AG09319 (cell line): ENCODE measurements around the gene CCR9.
A peak's percentile ranks its signal among the peaks of the same experiment; 100 is the strongest.

Experiments used
- DNase-seq: peaks from one replicate; pipeline ENCODE4 v3.0.0-alpha.2; 2010; ENCODE audit warnings: low read depth; ENCODE audit errors: extremely low read depth
- TF ChIP-seq, protein P1 (sequence below): IDR thresholded peaks from 2 replicates; pipeline ENCODE4 v1.5.1; 2011; ENCODE audit warnings: low read depth, mild to moderate bottlenecking, inconsistent platforms, low read length, moderate library complexity

The CCR9 gene

DNA sequence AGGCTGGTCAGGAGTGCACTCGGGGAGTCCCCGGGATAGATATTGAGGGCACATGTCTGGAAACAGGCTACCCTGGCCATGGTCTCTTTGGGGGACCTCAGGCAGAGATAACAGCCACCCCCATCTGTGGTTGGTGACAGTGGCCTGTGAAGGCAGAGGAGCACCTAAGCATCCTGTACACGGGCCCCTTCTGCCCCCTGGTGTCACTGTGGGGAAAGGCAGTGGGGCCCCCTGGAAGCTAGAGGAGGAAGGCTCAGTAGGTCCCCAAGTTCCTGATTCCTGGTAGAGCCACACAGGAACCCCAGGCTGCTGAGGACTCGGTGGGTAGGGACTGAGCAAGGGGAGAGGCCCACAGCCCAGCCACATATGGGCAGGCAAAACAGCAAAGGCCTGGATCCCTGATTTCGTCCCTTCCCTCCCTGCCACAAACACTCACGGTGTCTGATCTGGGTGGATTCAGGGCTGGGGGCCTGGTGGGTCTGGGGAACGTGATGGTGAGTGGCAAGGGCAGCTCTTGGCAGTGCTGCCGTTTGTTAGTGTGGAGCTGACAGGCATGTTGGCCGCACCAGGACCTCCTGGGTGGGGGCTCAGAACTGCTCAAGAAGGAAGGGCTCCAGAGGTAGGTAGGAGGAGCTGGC, 42.8 kb downstream of the CCR9 start:
- TF ChIP-seq, protein P1, sequence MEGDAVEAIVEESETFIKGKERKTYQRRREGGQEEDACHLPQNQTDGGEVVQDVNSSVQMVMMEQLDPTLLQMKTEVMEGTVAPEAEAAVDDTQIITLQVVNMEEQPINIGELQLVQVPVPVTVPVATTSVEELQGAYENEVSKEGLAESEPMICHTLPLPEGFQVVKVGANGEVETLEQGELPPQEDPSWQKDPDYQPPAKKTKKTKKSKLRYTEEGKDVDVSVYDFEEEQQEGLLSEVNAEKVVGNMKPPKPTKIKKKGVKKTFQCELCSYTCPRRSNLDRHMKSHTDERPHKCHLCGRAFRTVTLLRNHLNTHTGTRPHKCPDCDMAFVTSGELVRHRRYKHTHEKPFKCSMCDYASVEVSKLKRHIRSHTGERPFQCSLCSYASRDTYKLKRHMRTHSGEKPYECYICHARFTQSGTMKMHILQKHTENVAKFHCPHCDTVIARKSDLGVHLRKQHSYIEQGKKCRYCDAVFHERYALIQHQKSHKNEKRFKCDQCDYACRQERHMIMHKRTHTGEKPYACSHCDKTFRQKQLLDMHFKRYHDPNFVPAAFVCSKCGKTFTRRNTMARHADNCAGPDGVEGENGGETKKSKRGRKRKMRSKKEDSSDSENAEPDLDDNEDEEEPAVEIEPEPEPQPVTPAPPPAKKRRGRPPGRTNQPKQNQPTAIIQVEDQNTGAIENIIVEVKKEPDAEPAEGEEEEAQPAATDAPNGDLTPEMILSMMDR: peak; percentile 80
- DNase-seq: no peak

DNA sequence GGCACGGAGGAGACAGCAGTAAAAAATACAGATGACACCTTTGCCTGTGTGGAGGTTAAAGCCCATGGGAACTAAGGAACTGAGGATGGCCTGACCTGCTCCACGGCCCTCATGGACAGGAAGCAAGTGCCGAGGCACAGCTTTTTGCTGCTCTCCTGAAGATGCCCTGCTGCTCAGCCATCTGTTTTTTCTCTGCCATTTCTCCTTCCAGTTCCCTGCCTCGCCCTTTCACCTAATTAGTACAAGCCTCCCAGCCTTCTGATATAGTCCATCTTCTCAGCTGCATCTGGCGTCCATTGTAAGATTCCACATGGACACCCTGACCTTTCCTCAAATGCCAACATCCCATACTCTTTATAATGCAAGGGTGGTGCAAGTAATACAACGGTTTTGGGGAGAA, 45.2 kb downstream of the CCR9 start:
- no peak for DNase-seq

GRCh38 chr3:45932112-45932511, 45.8 kb downstream of the CCR9 start:
- DNase-seq: no peak
- TF ChIP-seq, protein P1: no peak

More for the DNA sequence above, 45.2 kb downstream of the CCR9 start:
- TF ChIP-seq, protein P1: no peak

DNA sequence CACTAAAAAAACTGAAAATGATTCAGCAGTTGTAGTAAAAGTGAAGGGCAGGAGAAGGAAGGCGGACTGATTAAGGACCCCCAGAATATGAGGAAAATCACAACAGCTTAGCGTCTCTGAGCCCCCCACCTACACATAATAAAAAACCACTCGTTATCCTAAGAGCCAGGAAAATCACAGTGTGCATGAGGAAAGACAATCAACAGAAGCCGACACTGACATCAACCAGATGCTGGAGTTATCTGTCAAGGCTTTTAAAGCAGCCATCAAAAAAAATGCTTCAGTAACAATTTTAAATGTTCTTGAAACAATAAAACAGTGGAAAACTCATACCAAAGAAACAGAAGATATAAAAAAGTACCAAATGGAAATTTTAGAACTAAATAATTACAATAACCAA, 47.2 kb downstream of the CCR9 start:
- DNase-seq: no peak
- TF ChIP-seq, protein P1: no peak

DNA sequence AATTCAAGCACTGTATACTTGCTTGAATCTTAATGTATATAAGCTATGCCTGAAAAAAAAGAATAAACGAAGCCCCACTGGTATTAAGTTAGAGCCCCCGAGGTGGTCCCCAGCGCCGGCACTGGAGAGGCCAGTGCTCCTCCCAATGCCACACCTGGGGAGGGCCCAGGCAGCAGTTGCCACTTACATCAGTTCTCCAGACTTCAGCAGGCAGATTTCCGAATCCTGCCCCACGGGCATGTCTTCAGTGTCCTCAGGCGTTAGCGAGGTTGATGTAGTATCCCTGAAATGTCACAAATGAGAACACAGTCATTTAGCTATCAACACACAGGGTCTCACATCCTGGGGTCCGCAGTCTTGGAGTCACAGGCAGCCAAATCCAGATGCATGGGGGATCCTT, 49.9 kb downstream of the CCR9 start:
- DNase-seq: no peak
- TF ChIP-seq, protein P1: no peak

DNA sequence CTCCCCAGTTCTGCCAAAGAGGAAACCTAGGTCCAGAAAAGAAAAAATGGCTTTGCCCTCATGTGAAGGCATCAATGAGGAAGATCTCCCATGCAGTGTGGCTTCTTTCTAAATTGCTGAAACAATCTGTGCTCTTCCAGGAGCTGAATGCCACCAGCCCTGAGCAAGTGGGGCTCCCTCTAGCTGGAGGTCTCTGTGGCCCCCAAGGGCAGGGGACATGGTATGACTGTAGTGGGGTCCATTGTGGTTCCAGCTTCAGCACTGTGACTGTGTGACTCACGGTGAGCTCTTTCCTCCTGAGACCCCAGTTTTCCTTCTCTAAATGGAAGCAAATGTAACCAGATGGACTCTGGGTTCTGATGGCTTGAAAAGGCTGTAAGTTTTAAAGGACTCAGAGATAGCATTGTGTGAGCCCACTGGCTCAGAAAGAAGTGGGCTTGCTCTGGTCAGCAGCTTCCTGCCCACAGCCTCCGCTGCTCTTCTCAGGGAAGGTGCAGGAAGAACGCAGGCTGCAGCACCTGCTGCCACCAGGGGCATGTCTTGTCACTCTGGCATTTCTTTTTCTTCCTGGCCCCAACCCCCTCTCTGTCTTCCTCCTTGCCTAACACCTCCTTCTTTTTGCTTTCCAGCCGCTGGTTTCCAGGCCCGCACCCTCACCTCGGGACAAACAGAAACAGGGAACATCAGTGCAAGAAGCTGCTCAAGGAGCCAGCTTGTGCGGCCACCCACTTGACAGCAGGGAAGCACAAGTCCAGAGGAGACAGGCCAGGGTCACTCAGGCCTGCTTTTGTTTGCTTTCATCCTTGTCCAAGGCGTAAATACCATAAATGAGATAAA, 51.1 kb downstream of the CCR9 start:
- no peak for DNase-seq
- TF ChIP-seq, protein P1: no peak

GRCh38 chr3:45938043-45938435, 51.7 kb downstream of the CCR9 start:
- TF ChIP-seq, protein P1: no peak
- DNase-seq: no peak
